Measurements from ENCODE around the gene PSMD5.
"Not testable (repeated sequence)": the region's sequence is repeated elsewhere in the genome, so short reads cannot be mapped to it uniquely, and the experiment has no call there.

The PSMD5 gene

DNA sequence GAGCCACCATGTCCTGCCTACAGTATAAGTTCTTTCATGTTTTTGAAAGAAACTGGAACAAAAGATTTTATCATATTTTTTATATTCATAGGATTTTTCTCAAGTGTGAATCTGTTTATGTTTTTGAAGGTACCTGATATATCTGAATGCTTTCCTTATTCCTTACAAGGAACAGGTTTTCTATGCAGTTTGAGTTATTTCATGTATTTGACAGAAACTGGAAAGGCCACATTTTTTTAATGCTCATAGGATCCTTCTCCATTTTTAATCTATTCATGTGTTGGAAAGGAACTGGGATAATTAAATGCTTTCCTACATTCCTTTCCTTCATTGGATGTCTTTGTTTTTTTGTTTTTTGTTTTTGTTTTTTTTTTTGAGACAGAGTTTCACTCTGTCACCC, 33.8 kb downstream of the PSMD5 start:
- DNase-seq (ENCODE audit: low read depth in 1 of 2, low spot score in 1 of 2), result no peak

DNA sequence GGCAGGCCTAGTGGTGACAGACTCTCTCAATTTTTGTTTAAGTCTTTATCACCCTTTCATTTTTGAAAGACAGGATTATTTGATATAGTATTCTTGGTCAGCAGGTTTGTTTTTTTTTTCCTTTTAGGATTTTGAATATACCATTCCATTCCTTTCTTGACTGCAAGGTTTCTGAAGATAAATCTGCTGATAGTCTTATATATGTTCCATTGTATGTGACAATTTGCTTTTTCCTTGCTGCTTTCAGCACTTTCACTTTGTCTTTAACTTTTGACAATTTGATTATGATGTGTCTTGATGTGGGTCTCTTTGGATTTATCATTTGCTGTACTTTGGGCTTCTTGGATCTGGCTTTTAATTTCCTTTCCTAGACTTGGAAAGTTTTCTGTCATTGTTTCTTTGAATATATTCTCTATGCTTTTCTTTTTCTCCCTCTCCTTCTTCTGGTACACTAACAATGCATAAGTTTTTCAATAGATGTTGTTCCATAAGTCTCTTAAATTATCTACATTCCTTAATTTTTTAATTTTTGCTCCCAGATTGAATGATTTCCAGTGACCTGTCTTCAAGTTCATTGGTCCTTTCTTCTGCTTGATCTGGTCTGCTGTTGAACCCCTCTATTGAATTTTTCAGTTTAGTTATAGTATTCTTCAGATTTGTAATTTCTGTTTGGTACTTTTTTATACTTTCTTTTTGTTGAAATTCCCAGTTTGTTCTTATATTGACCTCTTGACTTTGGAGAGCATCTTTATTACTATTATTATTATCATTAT, 34.9 kb downstream of the PSMD5 start:
- no peak for DNase-seq (ENCODE audit: low read depth in 1 of 2, low spot score in 1 of 2)

DNA sequence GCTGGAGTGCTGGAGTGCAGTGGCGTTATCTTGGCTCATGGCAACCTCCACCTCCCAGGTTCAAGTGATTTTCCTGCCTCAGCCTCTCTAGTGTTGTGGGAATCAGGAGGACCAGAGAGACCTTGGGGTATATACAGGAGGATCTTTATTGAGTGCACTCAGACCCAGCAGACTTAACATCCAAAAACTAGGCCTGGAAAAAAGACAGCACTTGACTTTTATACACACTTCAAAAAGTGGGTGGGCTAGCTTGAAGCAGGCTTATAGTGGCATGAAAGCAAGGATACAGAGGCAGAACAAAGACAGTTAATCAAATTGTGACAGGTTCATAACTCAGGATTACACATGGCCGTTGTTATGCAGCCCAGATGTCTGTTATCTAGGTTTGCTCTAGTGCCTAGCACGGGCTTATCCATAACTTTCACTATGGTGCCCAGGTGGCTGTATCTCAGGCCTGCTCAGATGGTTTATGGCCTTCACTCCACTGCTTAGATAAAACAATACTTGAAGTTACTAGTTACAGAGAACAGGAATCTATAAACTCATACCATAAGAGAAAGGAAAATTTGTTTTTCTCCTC, 37.8 kb downstream of the PSMD5 start:
- not testable (repeated sequence) for DNase-seq (ENCODE audit: low read depth in 1 of 2, low spot score in 1 of 2)

DNA sequence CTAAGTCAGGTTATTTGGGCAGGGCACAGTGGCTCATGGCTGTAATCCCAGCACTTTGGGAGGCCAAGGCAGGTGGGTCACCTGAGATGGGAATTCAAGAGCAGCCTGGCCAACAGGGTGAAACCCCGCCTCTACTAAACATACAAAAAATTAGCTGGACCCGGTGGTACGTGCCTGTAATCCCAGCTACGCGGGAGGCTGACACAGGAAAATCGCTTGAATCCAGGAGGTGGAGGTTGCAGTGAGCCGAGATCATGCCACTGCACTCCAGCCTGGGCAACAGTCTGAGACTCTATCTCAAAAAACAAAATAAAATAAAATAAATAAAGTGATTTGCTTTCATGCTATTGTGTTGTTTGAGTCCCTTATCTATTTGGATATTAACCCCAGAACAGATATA, 41.3 kb downstream of the PSMD5 start:
- DNase-seq (ENCODE audit: low read depth in 1 of 2, low spot score in 1 of 2), result no peak

DNA sequence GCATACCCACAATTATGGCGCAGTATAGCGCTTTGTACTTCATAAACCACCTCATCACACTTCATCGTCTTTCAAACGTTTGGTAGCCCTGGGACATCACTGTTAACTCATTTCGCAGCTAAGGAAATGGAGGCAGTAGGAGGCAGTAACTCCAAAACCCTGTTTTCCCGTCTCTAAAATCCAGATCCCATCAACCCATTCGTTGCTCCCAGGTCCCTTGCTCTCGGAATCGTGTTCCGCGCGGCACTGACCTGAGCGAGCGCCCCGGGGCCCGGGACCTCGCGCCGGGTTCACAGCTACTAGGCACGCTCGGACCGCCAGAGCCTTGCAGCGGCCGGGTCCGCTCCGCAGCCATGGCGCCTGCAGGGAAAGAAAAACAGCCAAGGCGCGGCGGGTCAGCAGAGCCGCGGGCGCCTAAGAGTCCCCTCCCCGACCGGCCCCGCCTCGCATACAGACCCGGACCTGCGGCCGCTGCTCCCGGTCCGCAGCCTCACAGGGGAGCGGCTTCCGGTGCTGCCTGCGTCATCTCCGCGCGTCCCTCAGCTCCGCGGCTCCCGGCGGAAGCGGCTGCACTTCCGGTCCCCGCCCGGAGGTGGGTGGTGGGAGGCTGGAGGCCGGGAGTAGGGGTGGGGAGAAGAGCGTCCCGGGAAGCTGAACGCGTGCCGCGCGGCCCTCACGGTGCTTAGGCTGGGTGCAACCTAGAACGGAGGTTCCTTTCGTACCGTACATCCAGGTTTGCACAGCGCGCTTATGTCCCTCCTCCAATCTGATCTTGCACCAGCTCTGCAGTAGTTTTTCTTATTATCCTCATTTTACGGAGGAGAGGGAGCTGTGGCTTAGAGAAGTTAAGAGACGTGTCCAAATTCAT, 49.6 kb downstream of the PSMD5 start, which contains the start of gene FBXW2:
Gene FBXW2, minus strand, starts transcription at position 519 of the 868 bp plus-strand sequence. CDS start 5,158 bp downstream, outside the sequence.
- DNase-seq (ENCODE audit: low read depth in 1 of 2, low spot score in 1 of 2), result peak; percentile 60 to 79

- no peak for DNase-seq (ENCODE audit: low read depth in 1 of 2, low spot score in 1 of 2)
Observed at GRCh38 chr9:120791161-120791560, 51.6 kb downstream of the PSMD5 start.

GRCh38 chr9:120787933-120788332, 54.8 kb downstream of the PSMD5 start:
- DNase-seq (ENCODE audit: low read depth in 1 of 2, low spot score in 1 of 2), result no peak

DNA sequence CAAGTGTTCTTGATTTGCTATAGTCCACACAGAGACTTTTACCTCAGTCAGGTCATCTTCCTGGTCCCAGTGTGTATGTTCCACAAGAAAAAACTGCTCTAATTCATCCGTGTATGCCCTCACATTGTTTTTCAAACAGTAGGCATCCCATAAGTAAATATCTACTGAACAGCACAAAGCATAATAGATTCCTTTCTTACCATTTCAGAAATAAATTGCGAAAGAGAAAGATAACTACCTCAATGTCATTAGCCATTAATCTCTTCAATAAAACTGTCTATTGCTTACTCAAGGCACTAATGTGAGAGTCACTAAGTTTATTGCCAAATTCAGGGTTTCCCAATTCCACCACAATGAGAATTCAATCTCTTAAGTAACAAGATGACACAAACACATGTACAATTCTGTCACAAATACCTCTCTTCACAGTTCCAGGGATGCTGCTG, 59.1 kb downstream of the PSMD5 start:
- DNase-seq (ENCODE audit: low read depth in 1 of 2, low spot score in 1 of 2), result no peak

DNA sequence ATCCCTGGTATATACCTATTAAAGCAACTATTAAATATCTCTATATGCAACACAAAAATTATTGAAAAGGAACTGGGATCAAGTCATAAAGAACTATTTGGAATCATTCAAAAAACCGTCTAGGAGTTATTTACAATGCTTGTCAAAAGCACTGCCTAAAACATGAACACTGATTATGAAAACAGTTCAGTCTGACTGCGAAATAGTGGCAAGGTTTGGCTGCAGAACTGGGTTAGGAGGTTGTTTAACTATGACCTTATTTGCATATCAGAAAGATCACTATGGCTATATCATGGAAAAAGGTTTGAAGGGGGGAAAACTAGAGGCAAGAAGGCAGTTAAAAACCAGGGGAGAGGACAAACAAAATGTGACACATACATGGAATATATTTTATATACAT, 61.5 kb downstream of the PSMD5 start:
- no peak for DNase-seq (ENCODE audit: low read depth in 1 of 2, low spot score in 1 of 2)

DNA sequence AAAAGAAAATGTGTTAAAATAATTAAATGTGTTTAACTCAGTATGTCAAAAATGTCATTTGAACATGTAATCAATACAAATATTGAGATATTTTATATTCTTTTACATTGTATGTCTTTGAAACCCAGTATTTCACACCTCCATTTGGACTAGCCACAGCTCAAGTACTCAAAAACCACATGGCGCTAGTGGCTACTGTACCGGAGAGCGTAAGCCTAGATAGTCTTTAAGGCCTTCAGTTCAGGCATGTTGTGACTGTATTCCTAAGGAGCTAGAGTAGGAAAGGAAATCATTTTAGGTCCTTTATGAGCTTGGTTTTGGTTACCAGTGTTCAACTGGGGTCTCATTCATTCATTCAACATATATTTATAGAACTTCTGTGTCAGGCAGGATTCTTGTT, 62.4 kb downstream of the PSMD5 start:
- no peak for DNase-seq (ENCODE audit: low read depth in 1 of 2, low spot score in 1 of 2)

DNA sequence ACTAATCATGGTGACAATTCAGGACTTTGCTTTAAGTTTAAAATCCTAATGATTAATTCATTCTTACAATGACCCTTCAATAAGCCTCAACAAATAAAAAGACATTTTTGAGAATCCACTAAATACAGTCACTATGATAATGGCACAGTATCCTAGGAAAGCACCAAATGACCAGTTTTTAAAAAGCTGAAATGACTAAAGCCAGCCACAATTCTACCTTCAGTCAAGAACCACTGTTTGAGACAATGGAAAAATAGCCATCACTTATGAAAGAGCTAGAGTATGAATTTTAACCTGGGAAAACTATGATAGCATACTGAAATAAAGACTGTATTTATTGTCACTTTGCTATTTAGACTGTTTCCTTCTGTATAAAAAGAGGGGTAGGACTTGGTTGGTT, 63.5 kb downstream of the PSMD5 start:
- no peak for DNase-seq (ENCODE audit: low read depth in 1 of 2, low spot score in 1 of 2)

DNA sequence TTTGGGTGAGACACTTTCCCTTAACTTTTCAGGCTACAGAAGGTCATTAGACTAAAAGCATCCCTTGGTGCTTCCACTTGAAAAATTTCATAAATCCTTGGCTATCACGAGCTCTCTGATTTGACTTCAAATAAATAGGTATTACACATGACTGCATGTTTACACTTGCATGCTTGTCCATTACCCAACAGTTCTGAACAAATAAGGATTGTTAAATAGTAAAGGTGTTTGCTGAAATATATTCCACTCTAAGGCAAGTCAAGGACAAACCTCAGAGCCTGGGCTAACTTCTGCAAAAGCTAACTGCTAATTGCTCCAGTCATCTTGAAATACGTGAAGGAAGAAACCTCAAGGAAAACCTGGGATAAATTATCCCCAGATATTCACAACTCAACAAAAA, 64.0 kb downstream of the PSMD5 start:
- no peak for DNase-seq (ENCODE audit: low read depth in 1 of 2, low spot score in 1 of 2)

DNA sequence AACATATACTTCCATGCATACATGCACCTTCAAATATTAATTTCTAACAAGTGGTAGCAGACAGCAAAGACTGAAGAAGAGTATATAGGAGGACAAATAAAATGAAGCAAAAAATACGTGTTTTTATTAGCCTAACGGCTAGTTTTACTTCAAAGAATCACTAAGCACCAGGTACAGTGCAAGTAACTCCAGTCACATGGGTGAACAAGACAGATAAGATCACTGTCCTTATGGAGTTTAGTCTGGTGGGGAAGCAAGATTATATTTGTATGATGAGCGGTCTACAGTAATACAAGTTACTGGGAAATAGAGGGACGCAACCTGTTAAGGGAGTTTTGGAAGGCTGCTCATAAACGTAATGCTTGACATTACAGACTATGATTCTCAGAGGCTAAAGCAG, 65.5 kb downstream of the PSMD5 start:
- DNase-seq (ENCODE audit: low read depth in 1 of 2, low spot score in 1 of 2), result no peak

DNA sequence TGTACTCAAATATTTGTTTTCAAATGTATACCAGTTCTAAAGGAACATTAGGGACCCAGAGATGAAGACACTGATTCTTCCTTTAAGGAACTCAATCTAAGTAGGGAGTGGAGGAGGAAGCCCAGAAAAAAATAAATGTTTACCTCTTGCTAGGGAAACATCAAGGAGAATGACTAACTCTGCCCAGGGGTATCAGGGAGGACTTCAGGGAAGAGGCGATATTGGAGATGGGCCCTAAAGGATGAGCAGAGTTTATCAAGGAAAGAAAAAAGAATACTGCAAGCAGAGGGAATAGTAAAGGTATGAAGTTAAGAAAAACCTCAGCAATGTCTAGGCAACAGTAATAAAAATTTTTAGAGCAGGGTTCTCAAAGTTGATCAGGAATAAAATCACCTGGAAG, 65.9 kb downstream of the PSMD5 start:
- DNase-seq (ENCODE audit: low read depth in 1 of 2, low spot score in 1 of 2), result no peak

- DNase-seq (ENCODE audit: low read depth in 1 of 2, low spot score in 1 of 2), result no peak
Observed at GRCh38 chr9:120775859-120776258, 66.9 kb downstream of the PSMD5 start.

DNA sequence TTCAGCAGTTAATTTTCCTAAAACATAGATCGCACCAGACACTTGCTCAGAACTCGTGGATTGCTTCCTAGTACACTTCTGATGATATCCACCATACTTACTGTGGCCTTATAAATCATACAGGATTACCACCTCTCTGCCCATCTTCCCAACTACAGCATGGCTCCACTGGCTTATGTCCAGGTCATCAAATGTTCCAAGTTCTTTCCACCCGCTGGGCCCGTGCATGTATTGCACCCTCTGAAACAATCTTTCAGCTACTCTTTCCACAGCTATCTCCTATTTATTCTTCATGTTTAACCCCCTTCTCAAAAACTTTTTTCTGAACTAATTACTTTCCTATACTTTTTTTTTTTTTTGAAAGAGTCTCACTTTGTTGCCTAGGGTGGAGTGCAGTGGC, 68.0 kb downstream of the PSMD5 start:
- no peak for DNase-seq (ENCODE audit: low read depth in 1 of 2, low spot score in 1 of 2)

GRCh38 chr9:120773256-120773655, 69.5 kb downstream of the PSMD5 start:
- DNase-seq (ENCODE audit: low read depth in 1 of 2, low spot score in 1 of 2), result no peak

DNA sequence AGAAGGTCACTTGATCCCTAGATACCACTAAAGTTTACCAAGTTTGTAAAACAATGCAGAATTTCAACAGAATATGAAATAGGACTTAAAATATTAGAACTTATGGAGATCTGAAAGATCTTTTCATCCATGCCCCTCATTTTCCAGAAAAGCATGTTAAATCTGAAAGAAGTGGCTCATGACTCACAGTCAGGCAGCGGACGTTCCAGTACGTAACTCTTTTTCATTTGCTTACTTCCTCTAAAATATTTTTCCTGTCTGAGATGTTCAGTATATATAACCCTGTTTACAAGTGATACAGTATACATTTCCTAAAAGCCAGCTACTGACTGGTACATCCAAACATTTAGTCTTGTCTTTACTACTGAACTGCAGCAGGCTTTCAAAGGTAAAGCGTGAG, 71.8 kb downstream of the PSMD5 start:
- DNase-seq (ENCODE audit: low read depth in 1 of 2, low spot score in 1 of 2), result no peak

GRCh38 chr9:120768886-120769285, 73.8 kb downstream of the PSMD5 start:
- no peak for DNase-seq (ENCODE audit: low read depth in 1 of 2, low spot score in 1 of 2)

GRCh38 chr9:120768247-120768646, 74.5 kb downstream of the PSMD5 start:
- DNase-seq (ENCODE audit: low read depth in 1 of 2, low spot score in 1 of 2), result no peak

DNA sequence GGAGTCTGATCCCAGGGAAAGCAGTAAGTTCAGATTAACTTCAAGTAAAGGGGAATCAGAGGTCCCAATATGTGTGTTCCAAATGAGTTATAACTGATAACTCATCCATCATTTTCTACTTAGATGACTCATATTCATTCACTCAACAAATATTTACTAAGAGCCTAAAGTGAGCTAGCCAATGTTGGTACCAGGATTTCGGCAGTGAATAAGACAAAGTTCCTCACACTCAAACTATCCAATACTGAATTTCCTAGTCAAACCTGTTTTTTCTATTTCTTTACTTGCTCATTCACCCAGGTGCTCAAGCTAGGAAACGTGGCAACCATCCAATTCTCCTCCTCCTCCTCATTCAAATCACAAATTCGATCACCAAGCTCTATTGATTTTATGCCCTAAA, 75.3 kb downstream of the PSMD5 start:
- no peak for DNase-seq (ENCODE audit: low read depth in 1 of 2, low spot score in 1 of 2)

Data from stimulated activated CD4-positive, alpha-beta T cell treated with anti-CD3 and anti-CD28 coated beads, Interleukin-15, amount 100 ng/mL, for 1 hour (primary cell).